GM13976 (cell line): ENCODE results near the gene ERF.

Experiments
- DNase-seq: peaks from one replicate; pipeline ENCODE4 v3.0.0; 2012; ENCODE audit warnings: low spot score
- in situ Hi-C: fragments of 300-500 bp; cut with MboI; formaldehyde crosslinking; loops from one replicate; pipeline ENCODE4 v1.12.0; 2022; ENCODE audit warnings: low sequenced_read_pairs, mixed read lengths, inconsistent platforms; ENCODE audit not compliant: unreplicated experiment
- TF ChIP-seq, protein P1 (sequence below): IDR thresholded peaks from 2 replicates; pipeline ENCODE4 v1.5.1; 2012; ENCODE audit warnings: borderline replicate concordance, mild to moderate bottlenecking; ENCODE audit not compliant: insufficient read depth; ENCODE audit errors: extremely low read depth, missing control alignments, control extremely low read depth

Gene ERF

DNA sequence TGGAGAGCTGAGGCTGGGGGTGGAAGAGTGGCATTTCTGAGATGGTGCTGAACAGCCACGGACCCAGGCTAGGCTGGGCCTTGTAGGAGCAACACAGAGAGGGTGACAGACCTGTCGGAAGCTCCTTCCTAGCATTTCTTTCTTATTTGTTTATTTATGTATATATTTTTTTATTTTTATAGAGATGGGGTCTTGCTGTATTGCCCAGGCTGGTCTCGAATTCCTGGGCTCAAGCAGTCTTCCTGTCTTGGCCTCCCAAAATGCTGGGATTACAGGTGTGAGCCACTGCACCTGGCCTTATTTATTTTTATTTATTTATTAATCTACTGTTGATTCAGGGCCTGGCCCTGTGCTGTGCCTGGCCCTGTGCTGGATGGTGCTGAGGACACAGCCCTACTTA is 20.6 kb upstream of the ERF start:
- in situ Hi-C loops = no loop called here
- TF ChIP-seq, protein P1, sequence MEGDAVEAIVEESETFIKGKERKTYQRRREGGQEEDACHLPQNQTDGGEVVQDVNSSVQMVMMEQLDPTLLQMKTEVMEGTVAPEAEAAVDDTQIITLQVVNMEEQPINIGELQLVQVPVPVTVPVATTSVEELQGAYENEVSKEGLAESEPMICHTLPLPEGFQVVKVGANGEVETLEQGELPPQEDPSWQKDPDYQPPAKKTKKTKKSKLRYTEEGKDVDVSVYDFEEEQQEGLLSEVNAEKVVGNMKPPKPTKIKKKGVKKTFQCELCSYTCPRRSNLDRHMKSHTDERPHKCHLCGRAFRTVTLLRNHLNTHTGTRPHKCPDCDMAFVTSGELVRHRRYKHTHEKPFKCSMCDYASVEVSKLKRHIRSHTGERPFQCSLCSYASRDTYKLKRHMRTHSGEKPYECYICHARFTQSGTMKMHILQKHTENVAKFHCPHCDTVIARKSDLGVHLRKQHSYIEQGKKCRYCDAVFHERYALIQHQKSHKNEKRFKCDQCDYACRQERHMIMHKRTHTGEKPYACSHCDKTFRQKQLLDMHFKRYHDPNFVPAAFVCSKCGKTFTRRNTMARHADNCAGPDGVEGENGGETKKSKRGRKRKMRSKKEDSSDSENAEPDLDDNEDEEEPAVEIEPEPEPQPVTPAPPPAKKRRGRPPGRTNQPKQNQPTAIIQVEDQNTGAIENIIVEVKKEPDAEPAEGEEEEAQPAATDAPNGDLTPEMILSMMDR = no peak

DNA sequence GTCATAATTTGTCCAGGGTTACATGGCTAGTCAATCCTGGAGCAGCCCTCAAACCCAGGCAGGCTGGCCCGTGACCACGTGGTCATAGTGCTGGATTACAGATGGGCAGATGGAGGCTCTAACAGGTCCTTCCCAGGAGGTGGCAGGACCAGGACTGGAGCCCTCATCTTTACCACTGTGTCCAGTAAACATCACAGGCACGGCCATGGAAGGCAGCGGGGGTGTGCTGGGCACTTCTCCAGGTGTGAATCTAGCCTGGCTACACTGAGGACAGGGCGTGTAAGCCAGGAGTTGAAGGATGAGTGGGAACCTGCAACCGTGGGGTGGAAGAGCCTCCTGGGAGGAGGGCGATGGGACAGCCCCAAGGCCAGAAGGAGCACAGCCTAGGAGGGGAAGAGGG is 20.2 kb upstream of the ERF start:
- DNase-seq = no peak
- in situ Hi-C loops = no loop called here
- TF ChIP-seq, protein P1 = no peak

More for the DNA sequence above, 20.6 kb upstream of the ERF start:
- no peak for DNase-seq

DNA sequence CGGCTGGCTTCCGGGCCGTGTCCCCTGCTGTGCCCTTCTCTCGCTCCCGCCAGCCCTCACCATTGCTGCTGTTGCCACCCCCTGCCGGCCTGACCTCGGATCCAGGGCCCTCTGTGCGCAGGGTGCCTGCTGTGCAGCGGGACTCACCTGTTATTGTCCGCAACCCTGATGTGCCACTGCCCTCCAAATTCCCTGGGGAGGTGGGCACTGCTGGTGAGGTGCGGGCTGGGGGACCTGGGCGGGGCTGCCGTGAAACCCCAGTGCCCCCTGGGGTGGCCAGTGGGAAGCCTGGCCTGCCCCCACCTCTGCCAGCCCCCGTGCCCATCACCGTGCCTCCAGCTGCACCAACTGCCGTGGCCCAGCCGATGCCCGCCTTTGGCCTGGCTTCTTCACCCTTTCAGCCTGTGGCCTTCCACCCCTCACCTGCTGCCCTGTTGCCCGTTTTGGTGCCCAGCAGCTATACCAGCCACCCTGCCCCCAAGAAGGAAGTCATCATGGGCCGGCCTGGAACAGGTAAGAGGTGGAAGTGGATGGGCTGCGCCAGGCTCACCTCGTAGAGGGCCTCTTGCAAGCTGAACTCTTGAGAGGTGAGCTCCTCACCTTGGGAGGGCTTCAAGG is 19.2 kb upstream of the ERF start:
- in situ Hi-C loops = no loop called here
- TF ChIP-seq, protein P1 = no peak
- DNase-seq = no peak

DNA sequence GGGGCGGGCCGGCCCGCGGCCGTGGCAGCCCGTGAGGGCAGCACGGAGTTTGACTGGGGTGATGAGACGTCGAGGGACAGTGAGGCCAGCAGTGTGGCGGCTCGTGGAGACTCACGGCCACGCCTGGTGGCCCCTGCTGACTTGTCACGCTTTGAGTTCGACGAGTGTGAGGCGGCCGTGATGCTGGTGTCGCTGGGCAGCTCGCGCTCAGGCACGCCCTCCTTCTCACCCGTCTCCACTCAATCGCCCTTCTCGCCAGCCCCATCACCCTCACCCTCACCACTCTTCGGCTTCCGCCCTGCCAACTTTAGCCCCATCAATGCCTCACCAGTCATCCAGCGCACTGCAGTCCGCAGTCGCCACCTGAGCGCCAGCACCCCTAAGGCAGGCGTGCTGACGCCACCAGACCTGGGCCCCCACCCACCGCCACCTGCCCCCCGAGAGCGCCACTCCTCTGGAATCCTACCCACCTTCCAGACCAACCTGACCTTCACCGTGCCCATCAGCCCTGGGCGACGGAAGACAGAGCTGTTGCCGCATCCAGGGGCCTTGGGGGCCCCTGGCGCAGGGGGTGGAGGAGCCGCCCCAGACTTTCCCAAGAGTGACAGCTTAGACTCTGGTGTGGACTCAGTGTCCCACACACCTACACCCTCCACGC is 18.6 kb upstream of the ERF start:
- in situ Hi-C loops = no loop called here
- DNase-seq = no peak
- TF ChIP-seq, protein P1 = no peak

DNA sequence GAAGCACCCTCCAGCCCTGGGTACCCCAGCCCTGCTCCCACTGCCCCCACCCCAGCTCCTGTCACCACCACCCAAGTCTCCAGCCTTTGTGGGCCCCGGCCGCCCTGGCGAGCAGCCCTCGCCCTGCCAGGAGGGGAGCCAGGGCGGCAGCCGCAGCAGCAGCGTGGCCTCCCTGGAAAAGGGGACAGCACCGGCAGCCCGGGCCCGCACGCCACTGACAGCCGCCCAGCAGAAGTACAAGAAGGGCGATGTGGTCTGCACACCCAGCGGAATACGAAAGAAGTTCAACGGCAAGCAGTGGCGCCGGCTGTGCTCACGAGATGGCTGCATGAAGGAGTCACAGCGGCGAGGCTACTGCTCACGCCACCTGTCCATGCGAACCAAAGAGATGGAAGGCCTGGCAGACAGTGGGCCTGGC is 18.1 kb upstream of the ERF start:
- in situ Hi-C loops = no loop called here
- TF ChIP-seq, protein P1 = no peak
- DNase-seq = no peak

DNA sequence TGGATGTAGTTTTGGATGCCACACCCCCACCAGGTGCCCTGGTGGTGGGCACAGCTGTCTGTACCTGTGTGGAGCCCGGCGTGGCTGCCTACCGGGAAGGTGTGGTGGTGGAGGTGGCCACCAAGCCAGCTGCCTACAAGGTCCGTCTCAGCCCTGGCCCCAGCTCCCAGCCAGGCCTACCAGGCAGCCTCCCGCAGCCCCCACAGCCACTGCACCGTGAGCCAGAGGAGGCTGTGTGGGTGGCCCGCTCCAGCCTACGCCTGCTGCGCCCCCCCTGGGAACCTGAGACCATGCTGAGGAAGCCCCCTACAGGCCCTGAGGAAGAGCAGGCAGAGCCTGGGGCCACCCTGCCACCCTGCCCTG is 17.6 kb upstream of the ERF start:
- in situ Hi-C loops = no loop called here
- DNase-seq = no peak
- TF ChIP-seq, protein P1 = no peak
